ENCODE results near the gene NPC1.

DNA sequence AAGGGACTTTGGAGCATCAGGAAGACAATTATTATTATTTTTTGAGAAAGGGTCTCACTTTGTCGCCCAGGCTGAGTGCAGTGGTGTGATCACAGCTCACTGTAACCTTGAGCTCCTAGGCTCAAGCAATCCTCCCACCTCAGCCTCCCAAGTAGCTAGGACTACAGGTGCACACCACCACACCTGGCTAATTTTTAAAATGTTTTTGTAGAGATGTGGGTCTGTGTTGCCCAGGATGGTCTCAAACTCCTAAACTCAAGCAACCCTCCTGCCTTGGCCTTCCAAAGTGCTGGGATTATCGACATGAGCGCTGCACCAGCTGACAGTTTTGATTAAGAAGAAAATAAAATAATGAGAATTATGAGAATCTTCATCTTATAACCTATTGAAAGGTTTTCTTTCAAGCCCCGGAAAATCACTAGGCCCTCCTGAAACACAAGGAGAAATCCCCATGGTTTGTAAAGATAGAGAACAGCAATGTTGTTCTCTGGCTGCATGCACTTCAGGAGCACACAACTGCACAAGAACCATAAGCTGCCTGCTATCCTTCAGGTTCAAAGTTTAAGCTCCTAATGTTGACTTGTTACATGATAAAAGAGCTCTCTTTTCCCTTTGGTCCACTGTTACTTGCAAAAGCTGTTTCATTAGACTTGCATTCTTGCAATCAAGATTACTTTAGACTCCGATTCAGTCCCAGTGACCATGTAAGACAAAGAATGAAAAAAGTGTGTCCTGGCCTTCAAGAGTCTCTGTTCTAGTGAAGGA is 16.8 kb downstream of the NPC1 start:
- TF ChIP-seq, protein P1, sequence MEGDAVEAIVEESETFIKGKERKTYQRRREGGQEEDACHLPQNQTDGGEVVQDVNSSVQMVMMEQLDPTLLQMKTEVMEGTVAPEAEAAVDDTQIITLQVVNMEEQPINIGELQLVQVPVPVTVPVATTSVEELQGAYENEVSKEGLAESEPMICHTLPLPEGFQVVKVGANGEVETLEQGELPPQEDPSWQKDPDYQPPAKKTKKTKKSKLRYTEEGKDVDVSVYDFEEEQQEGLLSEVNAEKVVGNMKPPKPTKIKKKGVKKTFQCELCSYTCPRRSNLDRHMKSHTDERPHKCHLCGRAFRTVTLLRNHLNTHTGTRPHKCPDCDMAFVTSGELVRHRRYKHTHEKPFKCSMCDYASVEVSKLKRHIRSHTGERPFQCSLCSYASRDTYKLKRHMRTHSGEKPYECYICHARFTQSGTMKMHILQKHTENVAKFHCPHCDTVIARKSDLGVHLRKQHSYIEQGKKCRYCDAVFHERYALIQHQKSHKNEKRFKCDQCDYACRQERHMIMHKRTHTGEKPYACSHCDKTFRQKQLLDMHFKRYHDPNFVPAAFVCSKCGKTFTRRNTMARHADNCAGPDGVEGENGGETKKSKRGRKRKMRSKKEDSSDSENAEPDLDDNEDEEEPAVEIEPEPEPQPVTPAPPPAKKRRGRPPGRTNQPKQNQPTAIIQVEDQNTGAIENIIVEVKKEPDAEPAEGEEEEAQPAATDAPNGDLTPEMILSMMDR (IDR thresholded peaks at IDR 0.05; ENCODE audit: low read length), result no peak
- TF ChIP-seq EZH2 (IDR thresholded peaks at IDR 0.05; ENCODE audit: borderline replicate concordance, low read length), result no peak
